ENCODE measurements around the gene CYB561. TPM values are rescaled to one million over a fixed set of nuclear protein-coding genes. Genes with fewer than 3 reads are reported as not detected.

CYB561 gene
- total RNA-seq, 6 experiments from 2014 or later, result 7.4 to 21.9 (median 11.4) TPM

DNA sequence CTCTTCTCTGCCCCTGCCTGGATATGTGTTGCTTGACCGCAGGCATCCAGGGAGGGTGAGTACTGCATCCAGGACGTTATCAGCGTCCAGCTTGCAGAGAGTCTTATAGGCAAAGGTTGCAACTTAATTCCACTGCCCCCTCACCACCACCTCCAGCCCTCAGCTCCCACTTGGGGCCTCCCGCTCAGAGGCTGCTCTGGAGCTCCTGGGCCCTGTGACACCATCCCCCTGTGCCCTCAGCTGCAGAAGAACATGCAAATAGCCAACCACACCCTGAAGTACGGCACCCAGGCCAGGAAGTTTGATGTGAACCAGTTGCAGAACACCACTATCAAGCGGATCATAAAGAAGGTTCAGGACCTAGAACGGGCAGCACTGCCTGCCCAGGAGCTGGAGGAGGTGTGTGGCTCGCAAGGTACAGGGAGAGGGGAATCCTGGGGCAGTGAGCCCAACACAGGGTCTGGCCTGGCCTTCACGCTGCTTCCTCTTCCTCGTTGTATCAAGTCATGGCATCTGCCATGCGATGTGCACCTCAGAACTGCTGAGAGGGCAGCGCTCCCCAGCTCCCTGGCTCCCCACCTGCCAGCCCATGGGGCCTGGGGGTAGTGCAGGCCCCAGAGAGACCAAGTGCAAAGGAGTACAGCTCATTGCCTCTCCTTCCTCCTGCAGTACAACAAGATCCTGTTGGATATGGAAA, 40.4 kb upstream of the CYB561 start:
- Histone ChIP-seq H3K27ac (no peak overlapping the region), H3K4me3 (no peak overlapping the region), H3K4me1 (no peaks in the 10 kb centered on the region), H3K27me3 (no peaks in the 10 kb centered on the region), H3K36me3 (no peaks in the 10 kb centered on the region), H3K9me3 (no peaks in the 10 kb centered on the region)
- 64% methylated on average over 7 of the region's 12 CpGs for WGBS (ENCODE audit: insufficient coverage, low coverage, low lambda C conversion rate, missing lambda C conversion rate)
- DNase-seq (no peak), ATAC-seq (no peak)
- TF ChIP-seq, protein P1, sequence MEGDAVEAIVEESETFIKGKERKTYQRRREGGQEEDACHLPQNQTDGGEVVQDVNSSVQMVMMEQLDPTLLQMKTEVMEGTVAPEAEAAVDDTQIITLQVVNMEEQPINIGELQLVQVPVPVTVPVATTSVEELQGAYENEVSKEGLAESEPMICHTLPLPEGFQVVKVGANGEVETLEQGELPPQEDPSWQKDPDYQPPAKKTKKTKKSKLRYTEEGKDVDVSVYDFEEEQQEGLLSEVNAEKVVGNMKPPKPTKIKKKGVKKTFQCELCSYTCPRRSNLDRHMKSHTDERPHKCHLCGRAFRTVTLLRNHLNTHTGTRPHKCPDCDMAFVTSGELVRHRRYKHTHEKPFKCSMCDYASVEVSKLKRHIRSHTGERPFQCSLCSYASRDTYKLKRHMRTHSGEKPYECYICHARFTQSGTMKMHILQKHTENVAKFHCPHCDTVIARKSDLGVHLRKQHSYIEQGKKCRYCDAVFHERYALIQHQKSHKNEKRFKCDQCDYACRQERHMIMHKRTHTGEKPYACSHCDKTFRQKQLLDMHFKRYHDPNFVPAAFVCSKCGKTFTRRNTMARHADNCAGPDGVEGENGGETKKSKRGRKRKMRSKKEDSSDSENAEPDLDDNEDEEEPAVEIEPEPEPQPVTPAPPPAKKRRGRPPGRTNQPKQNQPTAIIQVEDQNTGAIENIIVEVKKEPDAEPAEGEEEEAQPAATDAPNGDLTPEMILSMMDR (IDR thresholded peaks at IDR 0.05), result no peak
- TF ChIP-seq POLR2A (IDR thresholded peaks at IDR 0.05), result no peak
- intact Hi-C loops (cut with DNase I), result no loop called here

DNA sequence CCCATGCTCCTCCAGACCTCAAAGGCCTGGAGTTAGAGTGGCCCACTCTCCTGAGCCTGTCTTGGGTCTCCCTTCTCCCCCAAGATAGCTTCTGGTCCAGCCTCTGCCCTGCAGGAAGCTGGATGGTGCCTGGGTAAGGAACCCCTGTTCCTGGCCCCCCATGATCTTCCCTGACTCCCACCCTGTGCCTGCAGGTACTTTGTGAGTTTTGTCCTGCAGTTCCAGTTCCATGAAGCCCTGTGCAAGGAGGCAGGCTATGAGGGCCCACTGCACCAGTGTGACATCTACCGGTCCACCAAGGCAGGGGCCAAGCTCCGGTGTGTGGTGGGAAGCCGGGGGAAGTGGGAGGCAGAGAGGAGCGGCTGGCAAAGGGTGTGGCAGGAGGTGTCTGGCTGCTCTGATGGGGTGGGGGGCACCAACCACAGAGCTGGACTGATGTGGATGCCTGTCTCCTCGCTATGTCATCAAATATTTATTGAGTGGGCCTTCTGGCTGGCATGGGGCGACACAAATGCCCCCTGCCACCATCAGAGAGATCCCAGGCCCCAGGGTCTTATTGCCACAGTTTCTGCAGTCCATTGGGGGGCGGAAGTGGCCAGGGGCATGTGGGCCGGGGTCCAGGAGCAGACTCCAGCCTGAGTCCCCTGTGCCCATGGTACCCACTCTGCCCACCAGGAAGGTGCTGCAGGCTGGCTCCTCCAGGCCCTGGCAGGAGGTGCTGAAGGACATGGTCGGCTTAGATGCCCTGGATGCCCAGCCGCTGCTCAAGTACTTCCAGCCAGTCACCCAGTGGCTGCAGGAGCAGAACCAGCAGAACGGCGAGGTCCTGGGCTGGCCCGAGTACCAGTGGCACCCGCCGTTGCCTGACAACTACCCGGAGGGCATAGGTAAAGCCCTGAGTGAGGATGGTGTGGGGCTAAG, 37.8 kb upstream of the CYB561 start:
- no peak for TF ChIP-seq POLR2A (IDR thresholded peaks at IDR 0.05)
- TF ChIP-seq, protein P1 (IDR thresholded peaks at IDR 0.05), result no peak
- intact Hi-C loops (cut with DNase I), result no loop called here
- no peaks in the 10 kb centered on the region for H3K27me3 ChIP-seq
- no peaks in the 10 kb centered on the region for H3K36me3 ChIP-seq
- DNase-seq (peak in 1 of 3 donors; percentile 22), ATAC-seq (no peak)
- 80% methylated on average over 1 of the region's 16 CpGs for WGBS (ENCODE audit: insufficient coverage, low coverage, low lambda C conversion rate, missing lambda C conversion rate)
- H3K4me1 ChIP-seq, result no peaks in the 10 kb centered on the region
- no peak overlapping the region for H3K27ac ChIP-seq
- no peak overlapping the region for H3K4me3 ChIP-seq
- H3K9me3 ChIP-seq, result no peaks in the 10 kb centered on the region

DNA sequence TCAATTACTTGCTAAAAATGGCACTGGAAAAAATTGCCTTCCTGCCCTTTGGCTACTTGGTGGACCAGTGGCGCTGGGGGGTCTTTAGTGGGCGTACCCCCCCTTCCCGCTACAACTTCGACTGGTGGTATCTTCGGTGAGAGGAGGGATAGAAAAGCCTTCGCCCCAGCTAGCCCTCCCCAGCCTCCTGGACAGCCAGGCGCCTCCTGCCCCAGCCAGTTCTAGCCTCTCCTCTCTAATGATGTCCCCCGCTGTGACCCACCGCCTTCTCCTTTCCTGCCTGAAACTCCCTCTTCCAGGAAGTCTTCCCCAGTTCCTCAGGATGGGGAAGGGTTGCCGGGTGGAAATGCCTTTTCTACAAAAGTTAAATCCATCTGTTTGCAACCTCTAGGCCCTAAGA, 36.9 kb upstream of the CYB561 start:
- H3K27me3 ChIP-seq, result peaks cover 0 to 2% of the 10 kb centered on the region in 2 donors
- ATAC-seq (no peak), DNase-seq (peak in 1 of 3 donors; percentile 27)
- H3K4me3 ChIP-seq, result no peak overlapping the region
- no peak overlapping the region for H3K27ac ChIP-seq
- intact Hi-C loops (cut with DNase I), result no loop called here
- peaks cover 0 to 2% (median 0%) of the 10 kb centered on the region in 4 donors for H3K4me1 ChIP-seq
- no peak for TF ChIP-seq POLR2A (IDR thresholded peaks at IDR 0.05)
- TF ChIP-seq, protein P1 (IDR thresholded peaks at IDR 0.05), result no peak
- no peaks in the 10 kb centered on the region for H3K36me3 ChIP-seq
- 62% methylated on average over 10 of the region's 10 CpGs for WGBS (ENCODE audit: insufficient coverage, low coverage, low lambda C conversion rate, missing lambda C conversion rate)
- no peaks in the 10 kb centered on the region for H3K9me3 ChIP-seq

GRCh38 chr17:63482509-63482908, 36.4 kb upstream of the CYB561 start:
- DNase-seq, result no peak
- no peak overlapping the region for H3K27ac ChIP-seq

More at GRCh38 chr17:63482509-63482908, 36.4 kb upstream of the CYB561 start:
- TF ChIP-seq, protein P1 (IDR thresholded peaks at IDR 0.05), result no peak
- Histone ChIP-seq H3K4me1 (peaks cover 0 to 7% (median 0%) of the 10 kb centered on the region in 4 donors), H3K27me3 (peaks cover 0 to 7% of the 10 kb centered on the region in 2 donors), H3K9me3 (no peaks in the 10 kb centered on the region), H3K36me3 (no peaks in the 10 kb centered on the region), H3K4me3 (no peak overlapping the region)
- ATAC-seq, result no peak
- intact Hi-C loops (cut with DNase I), result no loop called here
- WGBS (ENCODE audit: insufficient coverage, low coverage, low lambda C conversion rate, missing lambda C conversion rate), result 70% methylated on average over 4 of the region's 16 CpGs

All from right lobe of liver (tissue), 6 donors.